HCT116 (cell line): ENCODE measurements around the gene USP24. TPM values are rescaled to one million over a fixed set of nuclear protein-coding genes. Genes with fewer than 3 reads are reported as not detected.

ENCODE experiments used
- ATAC-seq: fragments of 200-7000 bp; cut with Tn5 transposase; 2 replicates; pipeline ENCODE4 v1.9.1; 2020; ENCODE audit warnings: mild to moderate bottlenecking, moderate library complexity
- BruUV-seq: library from RNA; stranded (reverse); fragments of 400-500 nt; replicated peaks from 2 replicates; lab custom pipeline; 2021; lab: Mats Ljungman, UMichigan
- CTCF ChIA-PET: fragments of 300-600 bp; sonication (Branson Sonifier 250); formaldehyde crosslinking; loops from one replicate; lab custom pipeline; 2021; ENCODE audit warnings: antibody characterized with exemption; lab: Charles Lee
- POLR2A ChIA-PET: fragments of 300-600, 350-600 bp; sonication (Branson Sonifier 250); formaldehyde crosslinking; loops from one replicate; lab custom pipeline; 2021; ENCODE audit warnings: antibody characterized with exemption; lab: Charles Lee
- RAD21 ChIA-PET, 2 experiments: fragments of 300-600 bp; sonication (Branson Sonifier 250); formaldehyde crosslinking; loops; one replicate each; lab custom pipeline; 2023; ENCODE audit warnings: low total read pairs in 2 of 2; ENCODE audit not compliant: uncharacterized antibody in 2 of 2, unreplicated experiment in 2 of 2, low non-redundant PET in 1 of 2; lab: Charles Lee
- DNase-seq: peaks from one replicate; pipeline ENCODE4 v3.0.0-alpha.2; 2010; ENCODE audit warnings: low read depth, low spot score
- H2AFZ ChIP-seq: fragments of 200-600 bp; shearing (Covaris generic), sonication (generic); 2 replicates; pipeline ENCODE4 v1.6.1; 2017; ENCODE audit warnings: low read depth, mixed run types, mixed read lengths, antibody characterized with exemption, low read length; ENCODE audit not compliant: poor library complexity, severe bottlenecking
- H3K27ac ChIP-seq: 2 replicates; pipeline ENCODE4 v1.5.1; 2012; ENCODE audit warnings: low read depth, low read length
- H3K27me3 ChIP-seq: fragments of 200-600 bp; sonication (generic); 2 replicates; pipeline ENCODE4 v1.6.1; 2016; ENCODE audit warnings: mixed run types, low read length, mixed read lengths; ENCODE audit not compliant: insufficient read depth
- H3K36me3 ChIP-seq, 2 experiments: fragments of 200-500 bp in 1 of 2; fragments of 200-600 bp in 1 of 2; sonication (Bioruptor generic) in 1 of 2; sonication (generic) in 1 of 2; 2 replicates each; pipeline versions ENCODE4 v1.5.1 to v1.6.1; 2014 to 2016; ENCODE audit warnings: low read length in 2 of 2, inconsistent platforms in 1 of 2, mixed read lengths in 1 of 2, mixed run types in 1 of 2; ENCODE audit not compliant: insufficient read depth in 2 of 2, control insufficient read depth in 1 of 2
- H3K4me1 ChIP-seq, 2 experiments: fragments of 200-600 bp in 1 of 2; sonication (generic) in 1 of 2; 2 replicates each; pipeline versions ENCODE4 v1.5.1 to v1.6.1; 2012 to 2017; ENCODE audit warnings: low read length in 2 of 2, inconsistent platforms in 1 of 2, mild to moderate bottlenecking in 1 of 2, mixed read lengths in 1 of 2, mixed run types in 1 of 2, moderate library complexity in 1 of 2; ENCODE audit not compliant: insufficient read depth in 2 of 2, control insufficient read depth in 1 of 2
- H3K4me2 ChIP-seq: fragments of 200-600 bp; sonication (generic); 2 replicates; pipeline ENCODE4 v1.6.1; 2017; ENCODE audit warnings: mixed run types, low read length, mixed read lengths
- H3K4me3 ChIP-seq, 2 experiments: fragments of 200-600 bp in 1 of 2; sonication (generic) in 1 of 2; replicated peaks in 1 of 2; 2 replicates each; pipeline ENCODE4 v1.5.1; 2011 to 2016; ENCODE audit warnings: low read length in 2 of 2, control low read depth in 1 of 2, low read depth in 1 of 2, mild to moderate bottlenecking in 1 of 2, mixed read lengths in 1 of 2, mixed run types in 1 of 2
- H3K79me2 ChIP-seq: fragments of 200-600 bp; sonication (generic); 2 replicates; pipeline ENCODE4 v1.6.1; 2017; ENCODE audit warnings: mild to moderate bottlenecking, mixed run types, low read length, moderate library complexity, mixed read lengths; ENCODE audit not compliant: insufficient read depth
- H3K9ac ChIP-seq: fragments of 200-600 bp; sonication (generic); 2 replicates; pipeline ENCODE4 v1.6.1; 2016; ENCODE audit warnings: low read length, mixed read lengths
- H3K9me2 ChIP-seq: fragments of 200-600 bp; sonication (generic), shearing (Covaris generic); 2 replicates; pipeline ENCODE4 v1.6.1; 2017; ENCODE audit warnings: mixed run types, mild to moderate bottlenecking, moderate library complexity; ENCODE audit not compliant: insufficient read depth
- H3K9me3 ChIP-seq, 2 experiments: fragments of 200-500 bp in 1 of 2; fragments of 200-600 bp in 1 of 2; sonication (Bioruptor generic) in 1 of 2; sonication (generic) in 1 of 2; 2 replicates each; pipeline ENCODE4 v1.6.1; 2014 to 2017; ENCODE audit warnings: low read length in 2 of 2, mixed read lengths in 2 of 2, inconsistent platforms in 1 of 2, low read depth in 1 of 2, mild to moderate bottlenecking in 1 of 2, mixed run types in 1 of 2, moderate library complexity in 1 of 2; ENCODE audit not compliant: control insufficient read depth in 1 of 2, insufficient read depth in 1 of 2
- H4K20me1 ChIP-seq: fragments of 200-600 bp; sonication (generic), shearing (Covaris generic); 2 replicates; pipeline ENCODE4 v1.6.1; 2017; ENCODE audit warnings: mixed run types, mild to moderate bottlenecking, moderate library complexity; ENCODE audit not compliant: insufficient read depth
- ATF3 ChIP-seq: IDR thresholded peaks from 2 replicates; pipeline ENCODE4 v1.6.1; 2012
- CBX3 ChIP-seq: IDR thresholded peaks from 2 replicates; pipeline ENCODE4 v1.6.1; 2012; ENCODE audit warnings: low read depth
- EZH2 ChIP-seq: fragments of 200-600 bp; sonication (generic); IDR thresholded peaks from 2 replicates; pipeline ENCODE4 v1.6.1; 2017; ENCODE audit warnings: antibody characterized with exemption, mixed run types
- FOSL1 ChIP-seq: IDR thresholded peaks from 2 replicates; pipeline ENCODE4 v1.6.1; 2012; ENCODE audit warnings: low read depth
- JUND ChIP-seq: IDR thresholded peaks from 2 replicates; pipeline ENCODE4 v1.6.1; 2012
- MAX ChIP-seq: IDR thresholded peaks from 2 replicates; pipeline ENCODE4 v1.6.1; 2012
- POLR2A ChIP-seq: IDR thresholded peaks from 2 replicates; pipeline ENCODE4 v1.7.0; 2011; ENCODE audit warnings: borderline replicate concordance; ENCODE audit not compliant: insufficient read depth, insufficient read length; ENCODE audit errors: extremely low read depth
- POLR2AphosphoS5 ChIP-seq: IDR thresholded peaks from 2 replicates; pipeline ENCODE4 v1.6.1; 2011; ENCODE audit warnings: mild to moderate bottlenecking, low read depth, low read length, moderate library complexity
- RAD21 ChIP-seq: IDR thresholded peaks from 2 replicates; pipeline ENCODE4 v1.6.1; 2012; ENCODE audit warnings: low read depth, mild to moderate bottlenecking
- REST ChIP-seq: IDR thresholded peaks from 2 replicates; pipeline ENCODE4 v1.6.1; 2012; ENCODE audit warnings: low read depth
- SIN3A ChIP-seq: IDR thresholded peaks from 2 replicates; pipeline ENCODE4 v1.6.1; 2012; ENCODE audit warnings: low read depth
- SP1 ChIP-seq: IDR thresholded peaks from 2 replicates; pipeline ENCODE4 v1.6.1; 2012; ENCODE audit warnings: low read depth
- SRF ChIP-seq: IDR thresholded peaks from 2 replicates; pipeline ENCODE4 v1.6.1; 2012; ENCODE audit warnings: low read depth
- TCF7L2 ChIP-seq: IDR thresholded peaks from 2 replicates; pipeline ENCODE4 v1.7.0; 2011; ENCODE audit warnings: borderline replicate concordance, inconsistent platforms; ENCODE audit not compliant: insufficient read depth, insufficient read length; ENCODE audit errors: extremely low read depth
- YY1 ChIP-seq: IDR thresholded peaks from 2 replicates; pipeline ENCODE4 v1.6.1; 2011; ENCODE audit warnings: low read length, low read depth, moderate library complexity, mild to moderate bottlenecking; ENCODE audit not compliant: insufficient replicate concordance; ENCODE audit errors: extremely low read depth
- ZFX ChIP-seq: fragments of 450-650 bp; IDR thresholded peaks from 2 replicates; pipeline ENCODE4 v1.6.1; 2017
- ZNF274 ChIP-seq: fragments of 200-500 bp; sonication (Bioruptor generic); IDR thresholded peaks from 2 replicates; pipeline ENCODE4 v1.6.1; 2014; ENCODE audit warnings: mild to moderate bottlenecking, low read depth, low read length, inconsistent platforms
- intact Hi-C: fragments of 100-400 bp; cut with micrococcal nuclease; formaldehyde crosslinking; loops from 2 replicates; pipeline ENCODE4 v1.10.0; 2022
- total RNA-seq: library from RNA; stranded (reverse); gene quantifications from one replicate; pipeline ENCODE4 v1.2.1, GENCODE V29; 2021; ENCODE audit not compliant: unreplicated experiment

Gene USP24
- total RNA-seq, 1 experiment from 2014 or later, result 34.2 TPM

- H3K9me3 ChIP-seq, result no peaks in the 10 kb centered on the region
- intact Hi-C loops, result no loop called here
- no peak overlapping the region for H3K9ac ChIP-seq
- TF ChIP-seq YY1 (no peak), JUND (no peak), SP1 (no peak), TCF7L2 (no peak), REST (no peak), SRF (no peak), FOSL1 (no peak), ZNF274 (no peak), EZH2 (no peak), SIN3A (no peak), POLR2AphosphoS5 (no peak), ATF3 (no peak), RAD21 (no peak), POLR2A (no peak), ZFX (no peak), MAX (no peak), CBX3 (no peak)
- H3K27me3 ChIP-seq, result no peaks in the 10 kb centered on the region
- H2AFZ ChIP-seq, result no peak overlapping the region
- ChIA-PET RAD21 (no interaction called here), CTCF (no interaction called here), POLR2A (no interaction called here)
- H3K79me2 ChIP-seq, result no peaks in the 10 kb centered on the region
- no TSS peak for BruUV-seq
- no peak for DNase-seq
- H3K27ac ChIP-seq, result no peak overlapping the region
- H3K9me2 ChIP-seq, result no peaks in the 10 kb centered on the region
- no peak overlapping the region for H3K4me2 ChIP-seq
- no peaks in the 10 kb centered on the region for H4K20me1 ChIP-seq
- peaks cover 0 to 13% of the 10 kb centered on the region in 2 experiments; a peak in 2 of 4 replicates for H3K36me3 ChIP-seq
- H3K4me1 ChIP-seq, result no peaks in the 10 kb centered on the region
- no peak for ATAC-seq
- H3K4me3 ChIP-seq, result no peak overlapping the region
These were observed 157.2 kb downstream of the USP24 start for GRCh38 chr1:55057956-55058298.
